H9 (cell line): Measurements from ENCODE around the gene GPR157. TPM values are rescaled to one million over a fixed set of nuclear protein-coding genes. Genes with fewer than 3 reads are reported as not detected.

Experiments
- DNase-seq: peaks from one replicate; pipeline ENCODE4 v3.0.0-alpha.2; 2017
- H2AFZ ChIP-seq: one replicate; pipeline ENCODE4 v1.6.1; 2013; ENCODE audit warnings: mild to moderate bottlenecking, low read length, control low read depth, moderate library complexity
- H2AK5ac ChIP-seq: 2 replicates; pipeline ENCODE4 v1.6.1; 2013; ENCODE audit warnings: low read length, control low read depth, mixed read lengths; ENCODE audit not compliant: insufficient read length
- H2BK120ac ChIP-seq: one replicate; pipeline ENCODE4 v1.6.1; 2013; ENCODE audit warnings: low read depth, mild to moderate bottlenecking, low read length, control low read depth, inconsistent platforms; ENCODE audit not compliant: poor library complexity, severe bottlenecking
- H2BK12ac ChIP-seq: 2 replicates; pipeline ENCODE4 v1.6.1; 2013; ENCODE audit warnings: low read length, control low read depth, mixed read lengths, low read depth; ENCODE audit not compliant: insufficient read length
- H2BK15ac ChIP-seq: 2 replicates; pipeline ENCODE4 v1.6.1; 2013; ENCODE audit warnings: low read depth, low read length, control low read depth
- H2BK20ac ChIP-seq: one replicate; pipeline ENCODE4 v1.6.1; 2013; ENCODE audit warnings: low read depth, mild to moderate bottlenecking, low read length, control low read depth, inconsistent platforms; ENCODE audit not compliant: poor library complexity, severe bottlenecking
- H2BK5ac ChIP-seq: 2 replicates; pipeline ENCODE4 v1.6.1; 2013; ENCODE audit warnings: low read length, control low read depth, mixed read lengths; ENCODE audit not compliant: insufficient read length
- H3K14ac ChIP-seq: 2 replicates; pipeline ENCODE4 v1.6.1; 2013; ENCODE audit warnings: low read length, control low read depth; ENCODE audit not compliant: insufficient read depth
- H3K18ac ChIP-seq: 2 replicates; pipeline ENCODE4 v1.6.1; 2013; ENCODE audit warnings: low read depth, mild to moderate bottlenecking, mixed read lengths, low read length, control low read depth; ENCODE audit not compliant: insufficient read length
- H3K23ac ChIP-seq: 2 replicates; pipeline ENCODE4 v1.6.1; 2013; ENCODE audit warnings: low read length, control low read depth, mixed read lengths, low read depth; ENCODE audit not compliant: insufficient read length
- H3K23me2 ChIP-seq: 2 replicates; pipeline ENCODE4 v1.6.1; 2013; ENCODE audit warnings: low read depth, mild to moderate bottlenecking, mixed read lengths, low read length, control low read depth; ENCODE audit not compliant: insufficient read length, poor library complexity, severe bottlenecking
- H3K27ac ChIP-seq: 2 replicates; pipeline ENCODE4 v1.5.1; 2013; ENCODE audit warnings: low read length, control low read depth, mixed read lengths, low read depth; ENCODE audit not compliant: insufficient read length
- H3K27me3 ChIP-seq: 2 replicates; pipeline ENCODE4 v1.6.1; 2013; ENCODE audit warnings: low read length, control low read depth, inconsistent platforms; ENCODE audit not compliant: insufficient read depth
- H3K4ac ChIP-seq: 2 replicates; pipeline ENCODE4 v1.6.1; 2013; ENCODE audit warnings: low read depth, mild to moderate bottlenecking, control low read depth, inconsistent platforms, low read length, moderate library complexity
- H3K4me1 ChIP-seq: 2 replicates; pipeline ENCODE4 v1.6.1; 2013; ENCODE audit warnings: low read length, control low read depth, inconsistent platforms; ENCODE audit not compliant: insufficient read depth
- H3K4me2 ChIP-seq: 2 replicates; pipeline ENCODE4 v1.6.1; 2013; ENCODE audit warnings: low read length, control low read depth, mixed read lengths; ENCODE audit not compliant: insufficient read length, insufficient read depth
- H3K56ac ChIP-seq: 2 replicates; pipeline ENCODE4 v1.6.1; 2013; ENCODE audit warnings: low read depth, mild to moderate bottlenecking, mixed read lengths, low read length, control low read depth; ENCODE audit not compliant: insufficient read length
- H3K79me1 ChIP-seq: 2 replicates; pipeline ENCODE4 v1.6.1; 2013; ENCODE audit warnings: low read depth, mild to moderate bottlenecking, moderate library complexity, low read length, control low read depth, inconsistent platforms; ENCODE audit not compliant: insufficient read depth, poor library complexity, severe bottlenecking
- H3K79me2 ChIP-seq: 2 replicates; pipeline ENCODE4 v1.6.1; 2013; ENCODE audit warnings: low read length, control low read depth, inconsistent platforms; ENCODE audit not compliant: insufficient read depth
- H3K9ac ChIP-seq: 2 replicates; pipeline ENCODE4 v1.6.1; 2013; ENCODE audit warnings: low read length, control low read depth, mixed read lengths; ENCODE audit not compliant: insufficient read length; ENCODE audit errors: extremely low read depth
- H3K9me3 ChIP-seq: one replicate; pipeline ENCODE4 v1.6.1; 2013; ENCODE audit warnings: low read depth, low read length, inconsistent platforms; ENCODE audit not compliant: control insufficient read depth
- H3T11ph ChIP-seq: one replicate; pipeline ENCODE4 v1.6.1; 2013; ENCODE audit warnings: mild to moderate bottlenecking, low read length, control low read depth, inconsistent platforms
- H4K20me1 ChIP-seq: one replicate; pipeline ENCODE4 v1.6.1; 2013; ENCODE audit not compliant: control insufficient read depth, insufficient read length, insufficient read depth
- H4K5ac ChIP-seq: 2 replicates; pipeline ENCODE4 v1.6.1; 2013; ENCODE audit warnings: low read depth, mild to moderate bottlenecking, mixed read lengths, low read length, control low read depth; ENCODE audit not compliant: insufficient read length
- H4K8ac ChIP-seq: replicated peaks from 2 replicates; pipeline ENCODE4 v1.6.1; 2013; ENCODE audit warnings: low read length, control low read depth, mixed read lengths, low read depth; ENCODE audit not compliant: insufficient read length
- H4K91ac ChIP-seq: 2 replicates; pipeline ENCODE4 v1.6.1; 2013; ENCODE audit warnings: low read depth, mild to moderate bottlenecking, moderate library complexity, mixed read lengths, low read length, control low read depth; ENCODE audit not compliant: insufficient read length
- H3K27ac Mint-ChIP-seq, 3 experiments: 2 replicates in 2 of 3; 3 replicates in 1 of 3; pipeline ENCODE4 v1.8.0; 2020 to 2021; ENCODE audit warnings: mixed read lengths in 3 of 3, mild to moderate bottlenecking in 1 of 3, moderate library complexity in 1 of 3
- H3K27me3 Mint-ChIP-seq: 2 replicates; pipeline ENCODE4 v1.8.0; 2021; ENCODE audit warnings: low read depth, mild to moderate bottlenecking, moderate library complexity, mixed read lengths
- H3K36me3 Mint-ChIP-seq, 3 experiments: 2 replicates in 2 of 3; 3 replicates in 1 of 3; pipeline ENCODE4 v1.8.0; 2020 to 2021; ENCODE audit warnings: low read depth in 3 of 3, mixed read lengths in 3 of 3; ENCODE audit not compliant: insufficient read depth in 1 of 3
- H3K4me1 Mint-ChIP-seq, 2 experiments: 2 replicates each; pipeline ENCODE4 v1.8.0; 2020; ENCODE audit warnings: mixed read lengths in 2 of 2
- H3K4me3 Mint-ChIP-seq, 2 experiments: 2 replicates in 1 of 2; 3 replicates in 1 of 2; pipeline ENCODE4 v1.8.0; 2020 to 2021; ENCODE audit warnings: mild to moderate bottlenecking in 2 of 2, mixed read lengths in 2 of 2, moderate library complexity in 1 of 2
- H3K9me3 Mint-ChIP-seq, 2 experiments: 2 replicates in 1 of 2; 3 replicates in 1 of 2; pipeline ENCODE4 v1.8.0; 2020; ENCODE audit warnings: mild to moderate bottlenecking in 2 of 2, mixed read lengths in 2 of 2, moderate library complexity in 1 of 2
- WGBS: extraction: QIAGEN DNeasy Blood & Tissue Kit; methylation state at CpG from one replicate; pipeline ENCODE4 v1.1.7; 2013; ENCODE audit warnings: missing lambda C conversion rate, low lambda C conversion rate, mixed read lengths; ENCODE audit not compliant: insufficient read length; ENCODE audit errors: extremely low coverage; 5-methylcytosine and 5-hydroxymethylcytosine counted together
- total RNA-seq: library from RNA; stranded (reverse); gene quantifications from 2 replicates; pipeline ENCODE4 v1.2.1, GENCODE V29; 2021
- TF ChIP-seq, protein P1 (sequence below): fragments of 200-600 bp; sonication (generic); conservative IDR thresholded peaks from 3 replicates; pipeline ENCODE4 v1.8.0; 2021; ENCODE audit warnings: antibody characterized with exemption, mild to moderate bottlenecking

Gene GPR157
- total RNA-seq, 1 experiment from 2014 or later, result 3.8 TPM

DNA sequence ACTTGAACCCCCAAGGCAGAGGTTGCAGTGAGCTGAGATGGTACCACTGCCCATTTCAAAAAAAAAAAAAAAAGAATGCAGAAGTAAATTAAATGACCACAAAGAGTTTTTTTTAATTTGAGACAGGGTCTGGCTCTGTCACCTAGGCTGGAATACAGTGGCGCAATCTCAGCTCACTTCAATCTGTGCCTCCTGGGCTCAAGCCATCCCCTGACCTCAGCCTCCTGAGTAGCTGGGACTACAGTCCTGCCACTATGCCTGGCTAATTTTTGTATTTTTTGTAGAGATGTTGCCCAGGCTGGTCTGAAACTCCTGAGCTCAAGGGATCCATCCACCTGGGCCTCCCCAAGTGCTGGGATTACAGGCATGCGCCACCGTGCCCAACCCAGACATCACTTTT is 20.2 kb upstream of the GPR157 start:
- H2AFZ ChIP-seq, result no peak overlapping the region
- Mint-ChIP-seq H3K27me3 (no peaks in the 10 kb centered on the region), H3K36me3 (peaks cover 0 to 31% (median 14%) of the 10 kb centered on the region in 3 experiments; a peak in 4 of 7 replicates), H3K9me3 (no peaks in the 10 kb centered on the region), H3K27ac (no peak overlapping the region), H3K4me1 (peaks cover 5% of the 10 kb centered on the region in 2 experiments; a peak in 1 of 4 replicates), H3K4me3 (no peak overlapping the region)
- no peaks in the 10 kb centered on the region for H3K27me3 ChIP-seq
- H2AK5ac ChIP-seq, result no peak overlapping the region
- no peaks in the 10 kb centered on the region; the same call in 1 of the 2 replicates for H3K79me2 ChIP-seq
- H3K4me2 ChIP-seq, result no peak overlapping the region
- no peak overlapping the region for H3K27ac ChIP-seq
- no peaks in the 10 kb centered on the region for H3K23me2 ChIP-seq
- no peak overlapping the region for H3K14ac ChIP-seq
- H3K23ac ChIP-seq, result no peak overlapping the region
- H3K56ac ChIP-seq, result no peak overlapping the region
- H4K8ac ChIP-seq, result no peak overlapping the region
- no peak overlapping the region for H3K4ac ChIP-seq
- no peak for DNase-seq
- no peak overlapping the region for H2BK120ac ChIP-seq
- H4K91ac ChIP-seq, result no peak overlapping the region
- H4K5ac ChIP-seq, result no peak overlapping the region
- H3K18ac ChIP-seq, result no peak overlapping the region
- no peak overlapping the region for H2BK12ac ChIP-seq
- TF ChIP-seq, protein P1, sequence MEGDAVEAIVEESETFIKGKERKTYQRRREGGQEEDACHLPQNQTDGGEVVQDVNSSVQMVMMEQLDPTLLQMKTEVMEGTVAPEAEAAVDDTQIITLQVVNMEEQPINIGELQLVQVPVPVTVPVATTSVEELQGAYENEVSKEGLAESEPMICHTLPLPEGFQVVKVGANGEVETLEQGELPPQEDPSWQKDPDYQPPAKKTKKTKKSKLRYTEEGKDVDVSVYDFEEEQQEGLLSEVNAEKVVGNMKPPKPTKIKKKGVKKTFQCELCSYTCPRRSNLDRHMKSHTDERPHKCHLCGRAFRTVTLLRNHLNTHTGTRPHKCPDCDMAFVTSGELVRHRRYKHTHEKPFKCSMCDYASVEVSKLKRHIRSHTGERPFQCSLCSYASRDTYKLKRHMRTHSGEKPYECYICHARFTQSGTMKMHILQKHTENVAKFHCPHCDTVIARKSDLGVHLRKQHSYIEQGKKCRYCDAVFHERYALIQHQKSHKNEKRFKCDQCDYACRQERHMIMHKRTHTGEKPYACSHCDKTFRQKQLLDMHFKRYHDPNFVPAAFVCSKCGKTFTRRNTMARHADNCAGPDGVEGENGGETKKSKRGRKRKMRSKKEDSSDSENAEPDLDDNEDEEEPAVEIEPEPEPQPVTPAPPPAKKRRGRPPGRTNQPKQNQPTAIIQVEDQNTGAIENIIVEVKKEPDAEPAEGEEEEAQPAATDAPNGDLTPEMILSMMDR, result no peak
- H2BK5ac ChIP-seq, result no peak overlapping the region
- no peak overlapping the region for H3K9ac ChIP-seq
- no peaks in the 10 kb centered on the region for H4K20me1 ChIP-seq
- H3K79me1 ChIP-seq, result peaks cover 3% of the 10 kb centered on the region
- no peak overlapping the region for H2BK20ac ChIP-seq
- no CpG with 5 or more reads among the region's 3 CpGs for WGBS
- no peak overlapping the region for H3T11ph ChIP-seq
- no peaks in the 10 kb centered on the region for H3K4me1 ChIP-seq
- H3K9me3 ChIP-seq, result no peaks in the 10 kb centered on the region
- H2BK15ac ChIP-seq, result no peak overlapping the region
